Measurements from ENCODE around the gene ZNF30. TPM values are rescaled to one million over a fixed set of nuclear protein-coding genes. Genes with fewer than 3 reads are reported as not detected.

ZNF30 gene
- total RNA-seq, 2 donors from 2014 or later = 4.6 to 6.8 TPM

DNA sequence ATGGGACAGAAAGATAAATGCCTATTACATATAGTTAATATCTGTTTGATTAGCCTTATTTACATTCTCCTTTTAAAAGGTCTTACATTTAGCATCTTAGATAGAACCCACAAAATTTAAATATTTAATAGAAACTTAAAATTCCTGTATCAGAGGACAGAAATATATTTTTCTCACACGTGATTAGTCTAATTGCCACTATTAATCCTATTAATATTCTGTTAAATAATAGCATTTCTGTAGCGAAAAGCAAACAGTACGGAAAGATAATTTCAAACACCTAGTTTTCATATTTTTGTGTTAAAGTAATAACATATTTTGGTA, 380 bp upstream of the ZNF30 start:
- peaks cover 5% of the 10 kb centered on the region for H3K4me1 Mint-ChIP-seq
- H3K36me3 ChIP-seq (ENCODE audit: control insufficient read depth, insufficient read depth, low read length) = peaks cover 10% of the 10 kb centered on the region
- H3K27me3 Mint-ChIP-seq (ENCODE audit: insufficient read depth) = peaks cover 16% of the 10 kb centered on the region
- TF ChIP-seq, protein P1, sequence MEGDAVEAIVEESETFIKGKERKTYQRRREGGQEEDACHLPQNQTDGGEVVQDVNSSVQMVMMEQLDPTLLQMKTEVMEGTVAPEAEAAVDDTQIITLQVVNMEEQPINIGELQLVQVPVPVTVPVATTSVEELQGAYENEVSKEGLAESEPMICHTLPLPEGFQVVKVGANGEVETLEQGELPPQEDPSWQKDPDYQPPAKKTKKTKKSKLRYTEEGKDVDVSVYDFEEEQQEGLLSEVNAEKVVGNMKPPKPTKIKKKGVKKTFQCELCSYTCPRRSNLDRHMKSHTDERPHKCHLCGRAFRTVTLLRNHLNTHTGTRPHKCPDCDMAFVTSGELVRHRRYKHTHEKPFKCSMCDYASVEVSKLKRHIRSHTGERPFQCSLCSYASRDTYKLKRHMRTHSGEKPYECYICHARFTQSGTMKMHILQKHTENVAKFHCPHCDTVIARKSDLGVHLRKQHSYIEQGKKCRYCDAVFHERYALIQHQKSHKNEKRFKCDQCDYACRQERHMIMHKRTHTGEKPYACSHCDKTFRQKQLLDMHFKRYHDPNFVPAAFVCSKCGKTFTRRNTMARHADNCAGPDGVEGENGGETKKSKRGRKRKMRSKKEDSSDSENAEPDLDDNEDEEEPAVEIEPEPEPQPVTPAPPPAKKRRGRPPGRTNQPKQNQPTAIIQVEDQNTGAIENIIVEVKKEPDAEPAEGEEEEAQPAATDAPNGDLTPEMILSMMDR (conservative IDR thresholded peaks at IDR 0.05) = no peak
- H3K4me3 ChIP-seq (ENCODE audit: low read length) = peak overlapping the region; percentile 97
- peak overlapping the region; percentile 95 for H3K27ac Mint-ChIP-seq
- H3K4me3 Mint-ChIP-seq = peak overlapping the region; percentile 92
- WGBS, 2 experiments (ENCODE audit: insufficient coverage in 1 of 2, insufficient read length in 1 of 2) = 78% methylated on average over 3 of the region's 3 CpGs; no CpG with 5 or more reads in 1 of the 2 experiments
- peaks cover 24% of the 10 kb centered on the region for H3K9me3 ChIP-seq (ENCODE audit: control insufficient read depth, low read length)
- H3K27ac ChIP-seq (ENCODE audit: low read depth, low read length) = no peak overlapping the region
- H3K4me1 ChIP-seq (ENCODE audit: control insufficient read depth, insufficient read depth, low read length) = no peaks in the 10 kb centered on the region
- H3K27me3 ChIP-seq (ENCODE audit: control insufficient read depth, insufficient read depth, low read length, poor library complexity, severe bottlenecking) = no peaks in the 10 kb centered on the region
- peaks cover 19% of the 10 kb centered on the region for H3K9me3 Mint-ChIP-seq
- no peak overlapping the region for H3K9ac ChIP-seq (ENCODE audit: extremely low read depth, low read length, poor library complexity, severe bottlenecking)
- peaks cover 21% of the 10 kb centered on the region for H3K36me3 Mint-ChIP-seq (ENCODE audit: low read depth)
- DNase-seq = no peak

DNA sequence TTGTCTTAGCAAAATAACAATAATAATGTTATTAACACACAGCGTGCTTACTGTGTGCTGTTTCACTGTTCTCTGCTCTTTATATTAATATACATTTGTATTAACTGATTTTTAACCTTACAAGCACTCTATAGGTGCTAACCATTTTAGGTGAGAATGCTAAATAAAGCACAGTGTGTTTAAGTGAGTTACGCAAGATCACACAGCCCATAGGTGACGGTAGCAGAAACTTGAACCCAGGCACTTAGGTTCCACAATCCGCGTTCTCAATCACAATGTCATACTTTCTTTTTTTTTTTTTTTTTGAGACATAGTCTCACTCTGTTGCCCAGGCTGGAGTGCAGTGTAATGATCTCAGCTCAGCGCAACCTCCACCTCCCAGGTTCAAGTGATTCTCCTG, 5.8 kb downstream of the ZNF30 start:
- H3K27ac Mint-ChIP-seq = no peak overlapping the region
- no peak overlapping the region for H3K27ac ChIP-seq (ENCODE audit: low read depth, low read length)
- H3K27me3 ChIP-seq (ENCODE audit: control insufficient read depth, insufficient read depth, low read length, poor library complexity, severe bottlenecking) = no peaks in the 10 kb centered on the region
- H3K9me3 ChIP-seq (ENCODE audit: control insufficient read depth, low read length) = peaks cover 5% of the 10 kb centered on the region
- H3K36me3 Mint-ChIP-seq (ENCODE audit: low read depth) = peaks cover 62% of the 10 kb centered on the region
- DNase-seq = no peak
- H3K9ac ChIP-seq (ENCODE audit: extremely low read depth, low read length, poor library complexity, severe bottlenecking) = no peak overlapping the region
- peaks cover 51% of the 10 kb centered on the region for H3K36me3 ChIP-seq (ENCODE audit: control insufficient read depth, insufficient read depth, low read length)
- WGBS, 2 experiments (ENCODE audit: insufficient coverage in 1 of 2, insufficient read length in 1 of 2) = 97 to 100% methylated on average over 3 to 6 of the region's 6 CpGs
- no peak overlapping the region for H3K4me3 Mint-ChIP-seq
- H3K27me3 Mint-ChIP-seq (ENCODE audit: insufficient read depth) = no peaks in the 10 kb centered on the region
- peaks cover 7% of the 10 kb centered on the region for H3K9me3 Mint-ChIP-seq
- no peaks in the 10 kb centered on the region for H3K4me1 ChIP-seq (ENCODE audit: control insufficient read depth, insufficient read depth, low read length)
- H3K4me1 Mint-ChIP-seq = peaks cover 2% of the 10 kb centered on the region
- TF ChIP-seq, protein P1 (conservative IDR thresholded peaks at IDR 0.05) = no peak
- no peak overlapping the region for H3K4me3 ChIP-seq (ENCODE audit: low read length)

DNA sequence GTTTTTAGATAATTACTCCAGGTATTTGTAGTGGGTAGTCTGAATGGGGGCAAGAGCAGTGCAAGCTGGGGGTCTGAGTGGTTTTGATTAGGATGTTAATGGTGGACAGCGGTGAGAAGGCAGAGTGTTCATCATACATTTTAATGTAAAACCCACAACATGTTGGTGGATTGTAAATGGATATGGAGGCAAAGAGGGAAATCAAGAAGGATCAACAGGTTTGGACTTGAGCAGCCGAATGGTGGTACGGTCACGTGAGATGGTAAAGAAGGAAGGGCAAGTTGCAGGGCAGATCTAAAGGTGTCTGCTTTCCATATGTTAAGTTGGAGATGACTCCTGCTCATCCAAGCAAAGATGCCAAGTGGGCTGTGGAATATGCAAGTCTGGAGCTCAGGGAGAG, 9.5 kb downstream of the ZNF30 start:
- H3K4me1 ChIP-seq (ENCODE audit: control insufficient read depth, insufficient read depth, low read length) = no peaks in the 10 kb centered on the region
- peaks cover 16% of the 10 kb centered on the region for H3K9me3 ChIP-seq (ENCODE audit: control insufficient read depth, low read length)
- no peak overlapping the region for H3K4me3 ChIP-seq (ENCODE audit: low read length)
- Mint-ChIP-seq H3K27me3 (ENCODE audit: insufficient read depth) (no peaks in the 10 kb centered on the region), H3K27ac (no peak overlapping the region), H3K9me3 (peaks cover 15% of the 10 kb centered on the region), H3K4me1 (no peaks in the 10 kb centered on the region), H3K4me3 (no peak overlapping the region), H3K36me3 (ENCODE audit: low read depth) (peaks cover 60% of the 10 kb centered on the region)
- no peak overlapping the region for H3K27ac ChIP-seq (ENCODE audit: low read depth, low read length)
- DNase-seq = no peak
- TF ChIP-seq, protein P1 (conservative IDR thresholded peaks at IDR 0.05) = no peak
- H3K36me3 ChIP-seq (ENCODE audit: control insufficient read depth, insufficient read depth, low read length) = peaks cover 49% of the 10 kb centered on the region
- no peak overlapping the region for H3K9ac ChIP-seq (ENCODE audit: extremely low read depth, low read length, poor library complexity, severe bottlenecking)
- 98% methylated on average over 4 of the region's 4 CpGs for WGBS, 2 experiments (ENCODE audit: insufficient coverage in 1 of 2, insufficient read length in 1 of 2)
- H3K27me3 ChIP-seq (ENCODE audit: control insufficient read depth, insufficient read depth, low read length, poor library complexity, severe bottlenecking) = no peaks in the 10 kb centered on the region

Measured in endodermal cell (in vitro differentiated cells).